ENCODE results near the gene KCNQ1.

Gene KCNQ1

GRCh38 chr11:2570211-2570811 is 125.5 kb downstream of the KCNQ1 start:
- no peak for DNase-seq (ENCODE audit: low read depth)

GRCh38 chr11:2570841-2571597 is 126.2 kb downstream of the KCNQ1 start:
- DNase-seq (ENCODE audit: low read depth) = no peak

- no peak for DNase-seq (ENCODE audit: low read depth)
These were observed 126.9 kb downstream of the KCNQ1 start for GRCh38 chr11:2571598-2572281.

GRCh38 chr11:2572491-2573239 is 127.9 kb downstream of the KCNQ1 start:
- DNase-seq (ENCODE audit: low read depth) = no peak

- no peak for DNase-seq (ENCODE audit: low read depth)
These were observed 128.6 kb downstream of the KCNQ1 start for GRCh38 chr11:2573240-2574042.

GRCh38 chr11:2574043-2574552 is 129.3 kb downstream of the KCNQ1 start:
- DNase-seq (ENCODE audit: low read depth) = no peak

- no peak for DNase-seq (ENCODE audit: low read depth)
These were observed 130.0 kb downstream of the KCNQ1 start for GRCh38 chr11:2574553-2575535.

- DNase-seq (ENCODE audit: low read depth) = no peak
These were observed 130.8 kb downstream of the KCNQ1 start for GRCh38 chr11:2575591-2576051.

- no peak for DNase-seq (ENCODE audit: low read depth)
These were observed 131.3 kb downstream of the KCNQ1 start for GRCh38 chr11:2576111-2576510.

GRCh38 chr11:2576549-2576948 is 131.7 kb downstream of the KCNQ1 start:
- DNase-seq (ENCODE audit: low read depth) = no peak

GRCh38 chr11:2577031-2577990 is 132.5 kb downstream of the KCNQ1 start:
- no peak for DNase-seq (ENCODE audit: low read depth)

GRCh38 chr11:2577991-2578928 is 133.5 kb downstream of the KCNQ1 start:
- DNase-seq (ENCODE audit: low read depth) = no peak

- DNase-seq (ENCODE audit: low read depth) = no peak
These were observed 134.1 kb downstream of the KCNQ1 start for GRCh38 chr11:2578929-2579270.

GRCh38 chr11:2579315-2580060 is 134.7 kb downstream of the KCNQ1 start:
- DNase-seq (ENCODE audit: low read depth) = no peak

GRCh38 chr11:2580061-2580421 is 135.2 kb downstream of the KCNQ1 start:
- no peak for DNase-seq (ENCODE audit: low read depth)

- DNase-seq (ENCODE audit: low read depth) = no peak
These were observed 135.8 kb downstream of the KCNQ1 start for GRCh38 chr11:2580571-2581001.
